NCI-H2227 (cell line): ENCODE data around the gene ARFRP1.

Source experiments
- DNase-seq: peaks from one replicate; lab custom pipeline; 2025; ENCODE audit not compliant: unreplicated experiment; lab: John Stamatoyannopoulos, UW

Gene ARFRP1

GRCh38 chr20:63707558-63708300 lies at the start of gene ARFRP1, which contains the start of gene ZGPAT:
TSS of gene ARFRP1 (minus strand) at chr20:63707976. CDS start at chr20:63707091, 885 bp downstream.
TSS of gene ZGPAT (plus strand) at chr20:63708039. CDS start at chr20:63708581, 542 bp downstream.
- peak; percentile 94 for DNase-seq

- no peak for DNase-seq
Observed at GRCh38 chr20:63756648-63756991, 48.8 kb upstream of the ARFRP1 start.

- no peak for DNase-seq
Observed at GRCh38 chr20:63755933-63756647, 48.3 kb upstream of the ARFRP1 start.

- DNase-seq: no peak
Observed at GRCh38 chr20:63754008-63754407, 46.2 kb upstream of the ARFRP1 start.

GRCh38 chr20:63753381-63753780 lies 45.6 kb upstream of the ARFRP1 start:
- DNase-seq: no peak

GRCh38 chr20:63752411-63753101 lies 44.8 kb upstream of the ARFRP1 start:
- no peak for DNase-seq

- peak; percentile 42 for DNase-seq
Observed at GRCh38 chr20:63751471-63752271, 43.9 kb upstream of the ARFRP1 start.

GRCh38 chr20:63750807-63751470 lies 43.2 kb upstream of the ARFRP1 start:
- peak; percentile 64 for DNase-seq

- no peak for DNase-seq
Observed at GRCh38 chr20:63749597-63750508, 42.1 kb upstream of the ARFRP1 start.

- DNase-seq: no peak
Observed at GRCh38 chr20:63748934-63749270, 41.1 kb upstream of the ARFRP1 start.

- DNase-seq: no peak
Observed at GRCh38 chr20:63748070-63748933, 40.5 kb upstream of the ARFRP1 start.

GRCh38 chr20:63747622-63748069 lies 39.9 kb upstream of the ARFRP1 start:
- DNase-seq: no peak

GRCh38 chr20:63746751-63747315 lies 39.1 kb upstream of the ARFRP1 start:
- DNase-seq: no peak

GRCh38 chr20:63745961-63746731 lies 38.4 kb upstream of the ARFRP1 start:
- DNase-seq: no peak

GRCh38 chr20:63745424-63745805 lies 37.6 kb upstream of the ARFRP1 start:
- DNase-seq: no peak

- no peak for DNase-seq
Observed at GRCh38 chr20:63744574-63745423, 37.0 kb upstream of the ARFRP1 start.

GRCh38 chr20:63744158-63744557 lies 36.4 kb upstream of the ARFRP1 start:
- no peak for DNase-seq
